ENCODE data around the gene PTPRD.

- TF ChIP-seq CTCF (IDR thresholded peaks at IDR 0.05 in 4 of 5, conservative IDR thresholded peaks at IDR 0.05 in 1 of 5): no peak
- no peak for TF ChIP-seq POLR2A (IDR thresholded peaks at IDR 0.05)
Measured at GRCh38 chr9:8332331-8332650, 2280.5 kb downstream of the PTPRD start.
